Skeletal muscle satellite cell (primary cell): ENCODE data around the gene FBH1.
"Not testable (repeated sequence)": the region's sequence is repeated elsewhere in the genome, so short reads cannot be mapped to it uniquely, and the experiment has no call there.

Source experiments
- H3K27me3 ChIP-seq: 2 replicates; pipeline ENCODE4 v1.7.0; 2013; ENCODE audit warnings: low read length; ENCODE audit not compliant: control insufficient read depth, insufficient read depth
- H3K36me3 ChIP-seq: 2 replicates; pipeline ENCODE4 v1.7.0; 2013; ENCODE audit warnings: mild to moderate bottlenecking, control low read depth, low read length; ENCODE audit not compliant: insufficient read depth
- H3K4me1 ChIP-seq: 2 replicates; pipeline ENCODE4 v1.7.0; 2013; ENCODE audit warnings: low read length; ENCODE audit not compliant: control insufficient read depth, insufficient read depth
- H3K4me2 ChIP-seq: 2 replicates; pipeline ENCODE4 v1.7.0; 2013; ENCODE audit warnings: mild to moderate bottlenecking, low read length
- H3K4me3 ChIP-seq: 2 replicates; pipeline ENCODE4 v1.7.0; 2013; ENCODE audit warnings: low read length
- H3K9ac ChIP-seq: 2 replicates; pipeline ENCODE4 v1.7.0; 2013; ENCODE audit warnings: mild to moderate bottlenecking, low read depth, low read length, moderate library complexity
- H3K9me3 ChIP-seq: replicated peaks from 2 replicates; pipeline ENCODE4 v1.7.0; 2013; ENCODE audit warnings: mild to moderate bottlenecking, control low read depth, low read length

Gene FBH1

GRCh38 chr10:5860066-5860465 lies 30.0 kb upstream of the FBH1 start:
- H3K36me3 ChIP-seq: no peaks in the 10 kb centered on the region
- no peak overlapping the region for H3K9ac ChIP-seq
- H3K4me1 ChIP-seq: peaks cover 15% of the 10 kb centered on the region
- H3K4me2 ChIP-seq: no peak overlapping the region
- peaks cover 5% of the 10 kb centered on the region for H3K27me3 ChIP-seq
- H3K9me3 ChIP-seq: no peaks in the 10 kb centered on the region
- H3K4me3 ChIP-seq: no peak overlapping the region

- H3K4me1 ChIP-seq: peaks cover 15% of the 10 kb centered on the region
- no peak overlapping the region for H3K9ac ChIP-seq
- H3K4me2 ChIP-seq: no peak overlapping the region
- no peaks in the 10 kb centered on the region for H3K9me3 ChIP-seq
- H3K36me3 ChIP-seq: no peaks in the 10 kb centered on the region
- no peaks in the 10 kb centered on the region for H3K27me3 ChIP-seq
- H3K4me3 ChIP-seq: no peak overlapping the region
Measured at GRCh38 chr10:5862360-5862961, 27.6 kb upstream of the FBH1 start.

- not testable (repeated sequence) for H3K27me3 ChIP-seq, H3K9ac ChIP-seq
Measured at GRCh38 chr10:5862981-5863685, 26.9 kb upstream of the FBH1 start.

GRCh38 chr10:5866451-5867081 lies 23.5 kb upstream of the FBH1 start:
- H3K9me3 ChIP-seq: not testable (repeated sequence)

More at GRCh38 chr10:5862981-5863685, 26.9 kb upstream of the FBH1 start:
- not testable (repeated sequence) for H3K9me3 ChIP-seq, H3K4me2 ChIP-seq, H3K4me3 ChIP-seq, H3K36me3 ChIP-seq
- H3K4me1 ChIP-seq: peaks cover 15% of the 10 kb centered on the region

GRCh38 chr10:5867091-5867615 lies 22.9 kb upstream of the FBH1 start:
- not testable (repeated sequence) for H3K9ac ChIP-seq, H3K27me3 ChIP-seq, H3K36me3 ChIP-seq, H3K4me3 ChIP-seq, H3K4me1 ChIP-seq, H3K4me2 ChIP-seq, H3K9me3 ChIP-seq

More at GRCh38 chr10:5866451-5867081, 23.5 kb upstream of the FBH1 start:
- not testable (repeated sequence) for H3K27me3 ChIP-seq, H3K4me1 ChIP-seq, H3K4me3 ChIP-seq, H3K9ac ChIP-seq, H3K36me3 ChIP-seq, H3K4me2 ChIP-seq

- not testable (repeated sequence) for H3K4me3 ChIP-seq, H3K9me3 ChIP-seq, H3K4me2 ChIP-seq, H3K36me3 ChIP-seq, H3K4me1 ChIP-seq, H3K9ac ChIP-seq, H3K27me3 ChIP-seq
Measured at GRCh38 chr10:5868383-5868782, 21.7 kb upstream of the FBH1 start.

- H3K4me2 ChIP-seq: no peak overlapping the region
- H3K9me3 ChIP-seq: no peaks in the 10 kb centered on the region
Measured at GRCh38 chr10:5869156-5869555, 20.9 kb upstream of the FBH1 start.

GRCh38 chr10:5871596-5871995 lies 18.4 kb upstream of the FBH1 start:
- no peak overlapping the region for H3K4me2 ChIP-seq
- H3K9me3 ChIP-seq: no peaks in the 10 kb centered on the region
- H3K36me3 ChIP-seq: peaks cover 6% of the 10 kb centered on the region
- H3K4me3 ChIP-seq: no peak overlapping the region
- no peaks in the 10 kb centered on the region for H3K27me3 ChIP-seq
- H3K4me1 ChIP-seq: peaks cover 3% of the 10 kb centered on the region
- no peak overlapping the region for H3K9ac ChIP-seq

More at GRCh38 chr10:5869156-5869555, 20.9 kb upstream of the FBH1 start:
- Histone ChIP-seq H3K27me3 (no peaks in the 10 kb centered on the region), H3K4me1 (no peaks in the 10 kb centered on the region), H3K4me3 (no peak overlapping the region), H3K36me3 (no peaks in the 10 kb centered on the region), H3K9ac (no peak overlapping the region)

- no peak overlapping the region for H3K4me3 ChIP-seq
- H3K9ac ChIP-seq: no peak overlapping the region
- H3K4me2 ChIP-seq: no peak overlapping the region
- H3K9me3 ChIP-seq: no peaks in the 10 kb centered on the region
- peaks cover 16% of the 10 kb centered on the region for H3K36me3 ChIP-seq
- peaks cover 3% of the 10 kb centered on the region for H3K4me1 ChIP-seq
- no peaks in the 10 kb centered on the region for H3K27me3 ChIP-seq
Measured at GRCh38 chr10:5873515-5873995, 16.5 kb upstream of the FBH1 start.

GRCh38 chr10:5876181-5876768 lies 13.8 kb upstream of the FBH1 start:
- Histone ChIP-seq H3K4me3 (no peak overlapping the region), H3K4me2 (no peak overlapping the region), H3K36me3 (peaks cover 26% of the 10 kb centered on the region), H3K27me3 (no peaks in the 10 kb centered on the region), H3K9ac (no peak overlapping the region), H3K9me3 (no peaks in the 10 kb centered on the region), H3K4me1 (peaks cover 3% of the 10 kb centered on the region)

- not testable (repeated sequence) for H3K4me1 ChIP-seq, H3K4me2 ChIP-seq, H3K9me3 ChIP-seq, H3K27me3 ChIP-seq, H3K4me3 ChIP-seq, H3K9ac ChIP-seq
- peaks cover 29% of the 10 kb centered on the region for H3K36me3 ChIP-seq
Measured at GRCh38 chr10:5877041-5877440, 13.0 kb upstream of the FBH1 start.
